ENCODE measurements around the gene MGAT2. TPM values are rescaled to one million over a fixed set of nuclear protein-coding genes. Genes with fewer than 3 reads are reported as not detected.
"Not testable (repeated sequence)": the region's sequence is repeated elsewhere in the genome, so short reads cannot be mapped to it uniquely, and the experiment has no call there.

MGAT2 gene
- total RNA-seq, 1 donor from 2014 or later, result 54.3 TPM

GRCh38 chr14:49612251-49612650 is 8.3 kb upstream of the MGAT2 start:
- DNase-seq (ENCODE audit: low read depth), result no peak

GRCh38 chr14:49612671-49613070 is 7.9 kb upstream of the MGAT2 start:
- no peak for DNase-seq (ENCODE audit: low read depth)

- no peak for DNase-seq (ENCODE audit: low read depth)
Measured at GRCh38 chr14:49614196-49614595, 6.4 kb upstream of the MGAT2 start.

GRCh38 chr14:49615776-49616175 is 4.8 kb upstream of the MGAT2 start:
- DNase-seq (ENCODE audit: low read depth), result no peak

GRCh38 chr14:49617852-49618519 is 2.6 kb upstream of the MGAT2 start:
- no peak for DNase-seq (ENCODE audit: low read depth)

GRCh38 chr14:49619273-49619672 is 1.3 kb upstream of the MGAT2 start:
- DNase-seq (ENCODE audit: low read depth), result not testable (repeated sequence)

- no peak for DNase-seq (ENCODE audit: low read depth)
Measured at GRCh38 chr14:49619730-49620129, 869 bp upstream of the MGAT2 start.

GRCh38 chr14:49621114-49621881 is 699 bp downstream of the MGAT2 start:
- no peak for DNase-seq (ENCODE audit: low read depth)

GRCh38 chr14:49622022-49622607 is 1.5 kb downstream of the MGAT2 start:
- DNase-seq (ENCODE audit: low read depth), result no peak

- DNase-seq (ENCODE audit: low read depth), result no peak
Measured at GRCh38 chr14:49623387-49623786, 2.8 kb downstream of the MGAT2 start.

GRCh38 chr14:49623941-49624839 is 3.6 kb downstream of the MGAT2 start:
- DNase-seq (ENCODE audit: low read depth), result peak; percentile 45

GRCh38 chr14:49633640-49634546 is 13.3 kb downstream of the MGAT2 start:
- DNase-seq (ENCODE audit: low read depth), result peak; percentile 79

GRCh38 chr14:49634547-49635334 is 14.1 kb downstream of the MGAT2 start, which contains the start of gene DNAAF2:
TSS of gene DNAAF2 (minus strand) at chr14:49635244. CDS start at chr14:49635149, 95 bp downstream.
- DNase-seq (ENCODE audit: low read depth), result peak; percentile 74

- DNase-seq (ENCODE audit: low read depth), result no peak
Measured at GRCh38 chr14:49636866-49637265, 16.3 kb downstream of the MGAT2 start.

- no peak for DNase-seq (ENCODE audit: low read depth)
Measured at GRCh38 chr14:49637534-49638078, 17.0 kb downstream of the MGAT2 start.

GRCh38 chr14:49640540-49641417 is 20.2 kb downstream of the MGAT2 start:
- DNase-seq (ENCODE audit: low read depth), result no peak

GRCh38 chr14:49641697-49642129 is 21.1 kb downstream of the MGAT2 start:
- DNase-seq (ENCODE audit: low read depth), result peak; percentile 85

GRCh38 chr14:49642163-49642562 is 21.6 kb downstream of the MGAT2 start:
- DNase-seq (ENCODE audit: low read depth), result no peak

GRCh38 chr14:49653508-49653907 is 32.9 kb downstream of the MGAT2 start:
- DNase-seq (ENCODE audit: low read depth), result no peak

Data from renal cortical epithelial cell (primary cell).